GM19467 (cell line): ENCODE measurements around the gene RTL10.

Experiments
- ATAC-seq: cut with Tn5 transposase; IDR thresholded peaks from one replicate; pipeline ENCODE4 v1.9.1; 2021; ENCODE audit warnings: mild to moderate bottlenecking, moderate library complexity; ENCODE audit not compliant: unreplicated experiment

Gene RTL10, protein sequence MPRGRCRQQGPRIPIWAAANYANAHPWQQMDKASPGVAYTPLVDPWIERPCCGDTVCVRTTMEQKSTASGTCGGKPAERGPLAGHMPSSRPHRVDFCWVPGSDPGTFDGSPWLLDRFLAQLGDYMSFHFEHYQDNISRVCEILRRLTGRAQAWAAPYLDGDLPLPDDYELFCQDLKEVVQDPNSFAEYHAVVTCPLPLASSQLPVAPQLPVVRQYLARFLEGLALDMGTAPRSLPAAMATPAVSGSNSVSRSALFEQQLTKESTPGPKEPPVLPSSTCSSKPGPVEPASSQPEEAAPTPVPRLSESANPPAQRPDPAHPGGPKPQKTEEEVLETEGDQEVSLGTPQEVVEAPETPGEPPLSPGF

DNA sequence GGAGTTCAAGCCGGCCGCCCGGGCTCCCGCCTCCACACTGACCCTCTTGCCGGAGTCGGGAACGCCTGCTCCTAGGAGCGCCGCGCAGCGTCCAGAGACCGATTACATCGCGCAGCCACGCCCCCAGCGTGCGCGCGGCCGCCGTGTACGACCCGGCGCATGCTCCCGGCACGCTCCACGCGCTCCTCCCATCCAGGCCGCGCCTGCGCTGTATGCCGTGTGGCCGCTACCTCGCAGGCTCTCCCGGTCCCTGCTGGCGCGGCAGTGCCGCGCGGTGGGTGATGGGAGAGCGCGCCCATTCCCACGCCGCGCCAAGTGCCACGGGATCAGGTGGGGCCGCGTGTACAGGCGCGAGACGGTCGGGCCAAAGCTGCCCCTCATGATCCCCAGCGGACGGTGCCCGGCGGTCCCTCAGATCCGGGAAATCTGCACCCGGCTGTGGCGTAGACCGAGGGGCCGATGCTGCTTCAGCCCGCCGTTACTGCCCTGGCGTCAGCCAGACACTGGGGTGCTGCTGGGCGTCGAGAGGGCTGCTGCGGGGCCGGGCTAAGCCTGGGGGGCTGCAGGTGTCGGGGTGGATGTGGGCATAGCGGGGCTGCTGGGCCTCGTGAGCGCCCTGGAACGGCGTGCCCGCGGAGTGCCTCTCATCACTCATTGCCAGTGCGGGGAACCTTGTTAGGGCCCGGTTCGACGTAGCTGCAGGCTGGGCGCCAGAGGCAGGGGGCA, at the start of gene RTL10, which contains the start of gene GNB1L:
RTL10 (minus strand) TSS at position 97 of the 726 bp plus-strand sequence. CDS start 2,613 bp downstream, outside the sequence.
GNB1L (minus strand) TSS at position 97 of the 726 bp plus-strand sequence. CDS start 33,519 bp downstream, outside the sequence.
- peak; percentile 82 for ATAC-seq

DNA sequence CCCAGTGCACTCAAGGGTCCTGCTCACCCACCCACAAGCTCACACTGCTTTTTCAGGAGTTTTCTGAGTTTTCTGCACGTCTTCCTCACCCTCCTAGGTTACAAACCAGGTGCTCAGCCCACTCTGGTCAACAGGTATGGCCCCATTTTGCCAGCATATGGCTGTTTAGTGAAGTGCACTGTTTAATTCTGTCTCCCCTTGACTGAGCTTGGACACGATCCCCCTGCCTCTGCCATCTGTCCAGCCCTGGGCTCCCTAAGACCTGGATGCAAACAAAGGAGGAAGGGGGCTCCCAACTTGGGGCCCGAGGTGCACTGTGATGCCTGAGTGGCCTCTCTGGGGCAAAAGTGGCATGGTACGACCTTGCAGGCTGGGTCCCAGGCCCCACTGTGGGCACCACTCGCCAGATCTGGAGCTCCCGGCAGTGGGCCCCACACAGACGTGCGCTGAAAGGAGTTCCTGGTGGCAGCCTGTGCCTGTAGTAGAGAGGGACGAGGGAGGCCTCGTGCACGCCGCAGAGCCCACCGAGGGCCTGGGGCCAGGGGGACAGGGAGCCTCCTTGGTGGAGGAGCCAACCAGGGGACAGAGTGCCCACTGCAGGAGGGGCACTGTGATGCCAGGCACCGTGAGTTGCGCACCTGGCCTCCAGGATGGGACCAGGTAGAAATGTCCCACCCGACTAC, 49.6 kb upstream of the RTL10 start:
- no peak for ATAC-seq

DNA sequence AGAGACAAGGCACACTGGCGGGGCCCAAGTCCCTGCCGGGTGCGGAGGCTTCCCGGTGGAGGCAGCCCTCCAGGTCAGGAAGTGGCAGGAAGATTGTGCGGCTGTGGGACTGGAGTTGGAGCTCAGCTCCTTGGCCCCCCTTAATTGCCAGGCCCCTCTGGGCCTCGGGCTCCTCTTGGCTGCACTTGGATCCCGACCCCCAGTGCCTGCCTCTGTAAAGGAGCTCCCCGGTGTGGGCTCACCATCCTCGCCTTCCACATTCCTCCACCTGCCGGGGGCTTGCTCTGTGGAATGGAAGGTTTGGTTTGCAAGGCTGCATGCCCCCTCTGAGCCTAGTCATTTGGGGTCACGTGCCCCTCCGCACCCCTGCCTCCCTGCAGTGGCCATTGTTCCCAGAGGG, 48.8 kb upstream of the RTL10 start:
- no peak for ATAC-seq

DNA sequence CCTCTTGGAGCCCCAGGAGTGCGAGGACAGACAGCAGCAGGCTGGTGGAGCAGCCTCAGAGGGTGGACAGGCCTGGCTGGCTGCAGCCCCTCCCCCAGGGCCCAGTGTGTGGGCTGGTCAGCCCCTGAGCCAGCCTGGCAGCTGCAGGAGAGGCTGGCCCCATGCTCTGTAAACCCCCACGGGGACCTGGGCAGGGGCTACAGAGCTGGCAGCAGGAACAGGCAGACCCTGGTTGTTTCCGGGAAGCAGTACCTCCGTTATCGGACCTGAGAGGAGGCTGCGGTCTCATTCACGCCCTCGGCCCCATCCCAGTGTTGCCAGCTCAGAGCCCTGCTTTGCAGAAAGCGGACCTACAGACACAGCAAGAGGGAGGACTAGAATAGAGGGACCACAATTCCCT, 48.4 kb upstream of the RTL10 start:
- ATAC-seq = no peak

DNA sequence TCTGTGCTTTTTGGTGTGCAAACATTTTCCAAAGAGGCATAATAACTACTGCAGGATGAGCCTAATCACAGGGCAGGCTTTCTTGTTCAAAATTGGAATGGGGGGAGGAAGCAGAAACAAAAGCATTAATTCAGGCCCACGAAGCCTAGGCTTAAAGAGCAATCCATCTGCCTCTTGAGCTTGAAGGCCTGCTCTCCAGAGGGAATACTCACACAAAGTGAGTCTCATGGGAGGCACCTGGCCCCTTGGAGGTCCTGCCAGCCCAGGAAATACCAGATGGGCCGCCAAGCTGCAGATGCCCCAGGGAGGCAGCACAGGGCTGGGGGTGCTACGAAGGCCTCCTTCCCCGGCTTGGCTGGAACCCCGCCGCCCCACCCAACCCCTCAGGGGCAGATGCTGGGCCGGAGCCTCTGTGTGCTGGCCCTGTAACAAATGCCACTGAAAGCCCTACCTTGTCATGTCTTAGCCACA, 47.6 kb upstream of the RTL10 start:
- ATAC-seq = no peak

DNA sequence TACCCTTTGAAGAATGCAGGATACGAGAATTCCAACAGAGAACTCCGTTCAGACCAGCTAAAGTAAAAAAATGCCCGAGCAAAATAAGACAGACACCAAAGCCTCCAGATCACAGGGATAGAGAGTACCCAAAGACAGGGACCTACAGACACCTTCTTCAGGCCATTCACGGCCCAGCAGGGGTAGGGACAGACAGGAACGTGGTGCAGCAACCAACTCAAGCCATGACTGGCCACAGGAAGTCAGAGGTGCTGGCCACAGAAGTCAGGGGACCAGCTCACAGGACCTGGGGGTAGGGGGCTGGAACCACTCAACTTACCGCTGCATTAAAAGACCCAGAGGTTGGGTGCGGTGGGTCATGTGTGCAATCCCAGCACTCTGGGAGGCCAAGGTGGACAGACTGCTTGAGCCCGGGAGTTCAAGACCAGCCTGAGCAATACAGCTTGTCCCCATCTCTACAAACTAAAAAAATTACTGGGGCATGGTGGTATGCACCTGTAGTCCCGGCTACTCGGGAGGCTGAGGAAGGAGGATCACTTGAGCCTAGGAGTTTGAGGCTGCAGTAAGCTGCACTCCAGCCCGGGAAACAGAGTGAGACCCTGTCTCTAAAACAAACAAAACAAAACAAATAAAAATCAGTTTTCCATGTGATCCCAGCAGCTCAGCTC, 47.0 kb upstream of the RTL10 start:
- no peak for ATAC-seq

DNA sequence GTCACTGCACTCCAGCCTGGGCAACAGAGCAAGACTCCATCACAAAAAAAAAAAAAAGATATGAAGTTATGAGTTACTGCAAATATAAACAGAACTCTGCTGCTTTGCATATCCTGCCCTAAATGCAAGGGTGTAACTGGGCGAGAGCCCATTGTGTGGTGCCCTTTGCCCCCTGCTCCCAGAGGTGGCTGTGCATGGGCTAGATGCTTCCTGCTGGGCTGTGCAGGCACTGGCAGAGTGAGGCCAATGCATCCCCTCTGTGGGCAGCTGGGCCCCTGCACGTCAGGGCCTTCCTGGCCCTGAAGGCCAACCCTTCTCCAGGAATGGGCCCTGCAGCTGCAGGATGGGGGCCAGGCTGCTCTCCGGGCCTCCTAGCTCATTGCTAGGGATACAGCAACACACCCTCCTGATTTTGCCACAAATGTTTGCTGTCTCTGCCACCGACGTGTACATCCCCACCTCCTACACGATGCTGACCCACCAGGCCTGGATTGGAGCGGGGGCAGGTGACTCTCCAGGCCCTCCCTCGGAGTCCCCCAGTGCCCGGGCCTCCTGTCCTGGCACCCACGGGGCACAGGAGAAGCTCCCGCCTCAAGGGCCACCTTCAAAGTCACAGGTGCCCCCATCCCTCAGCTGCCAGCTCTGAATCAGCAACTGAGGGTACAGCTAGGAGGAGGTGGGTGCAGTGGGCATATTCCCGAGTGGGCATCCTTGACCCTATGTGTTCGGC, 46.2 kb upstream of the RTL10 start:
- ATAC-seq = no peak

DNA sequence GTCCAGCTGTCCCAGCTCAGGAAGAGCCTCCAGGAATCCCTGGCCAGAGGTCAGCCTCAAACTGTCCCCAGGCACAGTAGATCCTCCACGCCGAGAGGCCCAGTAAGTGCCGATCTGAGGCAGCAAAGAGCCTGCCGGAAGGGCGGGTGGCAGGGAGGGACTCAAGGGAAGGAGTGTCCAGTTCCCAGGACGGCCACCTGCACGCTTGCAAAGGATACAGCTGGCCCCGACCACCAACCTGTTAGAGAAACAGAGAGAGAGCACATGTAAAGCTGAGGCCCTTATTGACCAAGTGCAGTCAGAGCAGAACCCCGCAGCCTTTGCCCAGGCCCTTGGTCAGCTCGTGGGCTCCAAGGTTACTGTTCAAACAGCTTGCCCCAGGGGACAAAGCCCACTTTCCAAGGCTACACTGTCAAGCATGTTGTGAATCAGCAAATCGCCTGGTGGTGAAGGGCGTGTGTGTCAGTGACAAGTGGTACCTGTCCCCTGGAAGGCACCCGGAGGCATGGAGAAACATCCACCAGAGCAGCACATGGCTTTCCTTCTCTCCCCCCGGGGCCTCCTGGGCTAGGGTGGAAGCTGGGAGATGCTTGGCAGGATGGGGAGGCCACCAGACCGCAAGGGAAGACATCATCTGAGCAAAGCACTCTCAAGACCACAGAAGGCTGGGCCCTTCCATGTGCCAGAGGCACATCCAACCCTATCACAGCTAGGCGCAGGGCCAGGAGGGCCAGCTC, 44.3 kb upstream of the RTL10 start:
- no peak for ATAC-seq

DNA sequence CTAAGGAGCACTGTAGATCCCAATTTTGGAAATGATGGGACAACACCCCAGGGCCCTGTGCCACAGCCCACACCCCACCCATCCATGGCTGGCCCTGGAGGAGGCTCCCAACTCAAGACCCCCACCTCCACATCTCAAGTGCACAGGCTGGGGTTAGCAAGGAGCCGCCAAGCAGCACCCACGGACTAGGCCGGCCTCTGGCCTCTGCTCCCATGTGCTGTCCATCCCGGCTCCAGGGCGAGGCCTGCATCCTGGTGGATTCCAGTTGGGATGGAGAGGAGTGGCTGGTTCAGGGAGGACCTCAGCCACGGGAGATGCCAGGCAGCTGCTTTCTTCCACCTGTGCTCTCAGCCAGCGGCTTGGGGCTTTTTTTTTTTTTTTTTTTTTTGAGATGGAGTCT, 43.5 kb upstream of the RTL10 start:
- ATAC-seq = no peak

DNA sequence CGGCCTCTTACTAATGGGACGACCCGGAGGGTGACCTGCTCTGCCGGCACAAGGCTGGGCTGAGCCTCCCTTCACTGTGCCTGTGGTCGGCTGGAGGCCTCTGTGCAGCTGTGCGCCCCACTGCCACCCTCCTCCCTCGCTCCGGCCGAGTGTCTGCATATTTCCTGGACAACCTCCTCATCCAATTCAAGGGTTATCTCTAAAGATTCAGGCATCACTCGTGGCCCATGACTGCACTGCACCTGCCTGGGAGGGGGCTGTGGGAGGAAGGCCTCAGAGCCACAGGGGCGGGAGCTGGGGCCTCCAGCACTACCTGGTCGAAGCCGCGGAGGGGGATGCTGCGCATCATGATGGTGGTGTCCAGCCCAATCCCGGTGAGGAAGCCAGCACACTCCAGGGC, 43.1 kb upstream of the RTL10 start:
- ATAC-seq = no peak

DNA sequence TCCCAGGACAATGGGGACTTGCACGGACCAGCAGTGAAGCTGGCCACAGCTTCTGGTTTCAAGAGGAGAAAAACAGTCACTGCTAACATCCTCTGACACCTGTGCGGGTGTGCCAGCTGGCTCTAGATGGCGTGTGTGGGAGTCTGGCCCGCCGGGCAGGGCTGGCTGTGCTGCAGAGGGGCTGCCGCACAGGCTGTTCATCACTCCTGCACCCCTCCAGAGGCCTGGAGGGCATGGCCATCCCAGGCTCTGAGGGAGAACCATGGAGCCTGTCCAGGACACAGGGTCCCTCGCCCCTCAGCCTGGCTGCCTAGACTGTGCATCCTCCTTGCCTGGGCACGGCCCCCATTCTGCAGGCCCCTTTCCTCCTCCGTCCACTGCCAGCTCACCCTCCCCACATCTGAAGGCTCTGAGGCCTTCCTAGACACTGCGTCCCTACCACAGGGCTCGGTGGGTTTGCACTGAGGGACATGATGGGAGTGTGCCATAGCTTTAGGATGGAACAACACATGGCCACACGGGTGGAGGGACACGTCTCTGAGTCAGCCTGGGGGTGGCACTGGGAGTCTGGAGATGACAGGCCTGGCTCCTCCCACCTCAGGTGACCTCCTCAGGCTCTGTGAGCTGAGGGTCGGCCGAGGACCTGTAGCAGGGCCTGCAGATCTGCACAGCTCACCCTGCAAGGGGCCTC, 42.1 kb upstream of the RTL10 start:
- no peak for ATAC-seq

DNA sequence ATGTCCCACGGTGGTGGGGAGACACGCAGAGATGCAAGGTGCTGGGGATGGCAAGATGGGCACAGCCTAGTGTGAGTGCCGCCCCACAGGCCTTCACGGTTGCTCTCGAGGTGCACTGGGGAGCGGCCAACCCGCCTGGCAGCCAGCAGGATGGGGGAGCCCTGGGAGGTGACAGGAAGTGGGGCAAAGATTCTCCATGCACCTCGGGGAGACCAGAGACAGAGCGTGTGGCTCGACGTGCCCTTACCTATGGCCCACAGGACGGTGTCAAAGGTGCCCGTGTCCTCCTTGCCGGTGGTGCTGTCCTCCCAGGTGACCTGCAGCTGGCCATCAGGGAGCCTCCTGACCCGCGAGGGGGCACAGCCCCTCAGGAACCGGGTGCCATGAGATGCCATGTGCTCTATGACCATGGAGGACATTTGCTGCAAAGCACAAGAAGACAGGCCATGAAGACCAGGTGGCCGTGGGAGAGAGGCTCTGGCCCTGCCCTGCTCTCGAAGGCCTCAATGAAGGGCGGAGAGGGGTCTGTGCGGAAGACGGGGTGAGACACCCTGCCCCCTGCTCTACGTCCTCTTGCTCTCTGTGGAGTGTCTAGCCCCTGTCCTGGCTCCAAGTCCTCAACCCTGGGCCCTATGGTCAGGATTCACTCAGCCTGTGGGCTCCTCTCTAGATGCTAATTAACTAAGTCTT, 40.6 kb upstream of the RTL10 start:
- no peak for ATAC-seq

DNA sequence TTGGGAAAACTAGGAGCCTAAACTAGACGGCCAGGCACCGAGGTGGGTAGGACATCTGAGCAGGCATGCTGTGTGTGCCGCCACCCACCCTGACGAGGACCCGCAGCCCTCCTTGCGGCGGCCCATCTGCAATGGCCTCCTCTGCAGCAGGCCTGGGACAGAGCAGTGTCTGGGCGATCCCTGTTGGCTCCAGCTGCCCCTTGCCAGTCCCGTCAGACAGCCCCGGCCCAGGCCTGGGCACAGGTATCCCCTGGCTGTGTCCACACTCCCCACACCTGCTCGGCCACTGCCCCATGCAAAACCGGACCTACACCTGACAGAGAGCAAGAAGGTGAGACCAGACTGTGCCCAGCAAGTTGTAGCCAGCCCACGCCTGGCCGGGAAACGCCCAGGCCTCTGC, 38.7 kb upstream of the RTL10 start:
- no peak for ATAC-seq

DNA sequence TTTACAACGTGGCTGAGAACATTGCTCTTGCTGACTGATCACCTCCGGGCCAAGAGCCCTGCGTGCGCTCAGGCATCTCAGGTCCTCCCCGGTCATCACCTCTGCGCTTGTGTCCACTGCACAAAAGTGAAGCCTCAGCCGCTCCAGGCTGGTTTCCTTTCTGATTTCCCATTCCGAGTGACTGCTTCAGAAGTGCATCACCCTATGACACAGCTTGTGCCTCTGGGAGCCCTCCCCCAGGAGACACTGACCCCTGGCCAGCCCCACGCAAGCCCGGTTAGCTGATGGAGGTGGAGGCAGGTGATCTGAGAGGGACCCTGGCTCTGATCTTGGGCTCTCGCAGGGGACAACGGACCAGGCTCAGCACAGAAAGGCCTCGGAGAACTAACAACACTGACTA, 38.3 kb upstream of the RTL10 start:
- no peak for ATAC-seq

DNA sequence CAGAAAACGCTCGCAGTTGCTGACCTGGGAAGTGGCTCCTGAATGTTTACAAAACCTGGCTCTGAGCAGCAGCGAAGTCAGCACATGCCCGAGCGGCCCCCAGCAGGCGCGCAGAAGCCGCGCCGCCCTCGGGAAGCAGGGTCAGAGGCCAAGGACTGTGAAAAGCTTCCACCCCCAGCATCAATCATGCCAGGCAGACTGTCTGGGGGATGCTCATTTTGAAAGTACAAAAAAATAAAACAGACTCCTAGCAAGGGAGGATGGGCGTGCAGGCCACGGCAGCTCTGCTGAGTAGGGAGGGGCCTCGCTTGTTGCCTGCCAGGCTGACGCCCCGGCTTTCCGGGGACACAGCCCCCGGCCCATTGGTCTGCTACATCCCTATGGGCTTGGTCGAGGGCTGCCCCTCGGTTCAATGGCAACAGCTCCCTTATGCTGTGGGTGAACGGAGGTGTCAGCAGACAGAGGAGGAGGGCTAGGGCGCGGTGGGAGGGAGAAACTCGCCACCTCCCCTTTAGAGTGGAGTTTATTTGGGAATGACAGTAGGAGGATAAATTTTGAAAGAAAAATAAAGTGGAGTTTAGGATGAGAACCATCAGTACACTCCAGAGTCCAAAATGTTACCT, 37.7 kb upstream of the RTL10 start:
- no peak for ATAC-seq

DNA sequence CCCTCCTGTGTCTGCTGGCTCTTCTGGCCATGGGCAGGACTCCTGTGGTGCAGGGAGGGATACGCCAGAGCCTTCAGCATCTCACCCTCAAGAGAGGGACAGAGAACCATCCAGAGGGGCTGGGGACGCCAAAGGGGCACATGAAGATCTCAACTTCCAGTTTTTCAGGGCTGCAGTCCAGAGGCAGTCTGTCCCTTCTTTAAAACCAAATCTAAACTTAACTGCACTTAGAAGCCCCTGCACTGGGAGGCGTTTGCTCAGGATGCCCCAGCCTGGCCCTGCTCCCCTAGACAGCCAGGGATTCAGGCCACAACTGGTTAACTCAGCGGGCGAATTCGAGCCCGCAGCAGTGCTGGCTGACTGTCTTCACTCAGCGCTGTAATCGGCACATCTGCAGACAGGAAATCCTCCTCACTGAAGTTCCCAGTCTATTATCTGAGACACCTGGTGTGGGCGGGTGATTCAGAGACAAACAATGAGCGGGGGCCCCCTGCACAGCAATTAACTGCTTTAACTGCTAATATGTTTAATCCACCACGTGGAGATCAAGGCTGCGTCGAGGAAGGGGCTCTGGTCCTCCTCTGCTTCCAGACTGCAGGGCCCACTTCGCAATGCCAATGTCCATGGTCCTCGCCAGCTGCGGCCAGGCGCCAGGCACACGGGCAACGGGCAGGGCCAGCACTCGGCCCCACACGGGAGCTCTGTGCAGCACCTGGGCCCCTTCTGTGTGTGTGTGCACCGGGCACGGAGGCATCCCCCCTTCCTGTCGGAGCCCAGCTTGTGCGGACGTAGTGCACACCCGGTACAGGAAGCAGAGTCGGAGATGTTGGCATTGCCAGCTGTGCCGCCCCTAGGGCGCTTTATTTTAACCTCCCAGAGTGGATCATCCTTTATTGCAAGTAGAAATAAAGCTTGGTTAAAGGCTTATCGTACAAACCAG, 36.9 kb upstream of the RTL10 start:
- no peak for ATAC-seq
